ENCODE measurements around the gene SYTL1. TPM values are rescaled to one million over a fixed set of nuclear protein-coding genes. Genes with fewer than 3 reads are reported as not detected.

The SYTL1 gene
- total RNA-seq, 1 donor = under 0.01 TPM

DNA sequence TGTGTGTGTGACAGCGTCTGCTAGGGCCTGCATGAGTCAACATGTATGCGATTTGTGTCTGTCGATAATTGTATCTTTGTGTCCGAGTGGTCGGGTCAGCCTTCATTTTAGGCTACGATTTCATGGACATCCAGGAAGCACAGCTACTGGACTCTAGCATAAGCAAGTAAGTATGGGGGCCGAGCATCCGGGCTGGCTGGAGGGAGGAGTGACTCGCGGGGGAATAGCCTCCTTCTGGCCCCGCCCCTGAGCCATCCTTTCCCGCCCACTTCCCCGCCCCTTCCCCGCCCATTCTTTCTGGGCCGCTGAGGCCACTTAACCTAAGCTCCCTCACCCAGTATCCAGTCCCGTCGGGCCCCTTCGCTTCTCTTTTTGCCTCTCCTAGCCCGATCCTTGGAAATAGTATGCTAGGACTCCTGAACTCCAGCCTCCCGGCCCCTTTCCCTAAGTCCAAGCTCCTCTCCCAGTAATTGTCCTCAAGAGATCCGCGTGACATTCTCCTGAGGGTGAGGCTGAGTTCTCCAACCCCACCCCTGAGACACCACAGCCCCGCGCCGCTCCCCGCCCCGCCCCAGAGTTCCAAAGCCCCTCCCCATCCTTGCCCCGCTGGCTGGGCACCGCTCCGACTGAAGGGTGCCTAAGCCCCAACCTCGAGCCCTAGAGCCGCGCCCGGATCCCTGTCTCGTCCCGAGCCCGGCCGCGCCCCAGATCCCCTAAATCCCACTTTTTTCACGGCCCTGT lies 23.7 kb downstream of the SYTL1 start:
- peaks cover 11% of the 10 kb centered on the region for H3K4me1 ChIP-seq (ENCODE audit: insufficient read depth, low read length)
- H3K4me3 ChIP-seq (ENCODE audit: insufficient read depth, low read length) = peak overlapping the region; percentile 85
- H3K4me2 ChIP-seq (ENCODE audit: insufficient read depth, low read length) = peak overlapping the region; percentile 99
- peaks cover 12% of the 10 kb centered on the region for H3K79me2 ChIP-seq (ENCODE audit: insufficient read depth, low read length)
- no peaks in the 10 kb centered on the region for H3K27me3 ChIP-seq (ENCODE audit: insufficient read depth, low read length)
- TF ChIP-seq, protein P1, sequence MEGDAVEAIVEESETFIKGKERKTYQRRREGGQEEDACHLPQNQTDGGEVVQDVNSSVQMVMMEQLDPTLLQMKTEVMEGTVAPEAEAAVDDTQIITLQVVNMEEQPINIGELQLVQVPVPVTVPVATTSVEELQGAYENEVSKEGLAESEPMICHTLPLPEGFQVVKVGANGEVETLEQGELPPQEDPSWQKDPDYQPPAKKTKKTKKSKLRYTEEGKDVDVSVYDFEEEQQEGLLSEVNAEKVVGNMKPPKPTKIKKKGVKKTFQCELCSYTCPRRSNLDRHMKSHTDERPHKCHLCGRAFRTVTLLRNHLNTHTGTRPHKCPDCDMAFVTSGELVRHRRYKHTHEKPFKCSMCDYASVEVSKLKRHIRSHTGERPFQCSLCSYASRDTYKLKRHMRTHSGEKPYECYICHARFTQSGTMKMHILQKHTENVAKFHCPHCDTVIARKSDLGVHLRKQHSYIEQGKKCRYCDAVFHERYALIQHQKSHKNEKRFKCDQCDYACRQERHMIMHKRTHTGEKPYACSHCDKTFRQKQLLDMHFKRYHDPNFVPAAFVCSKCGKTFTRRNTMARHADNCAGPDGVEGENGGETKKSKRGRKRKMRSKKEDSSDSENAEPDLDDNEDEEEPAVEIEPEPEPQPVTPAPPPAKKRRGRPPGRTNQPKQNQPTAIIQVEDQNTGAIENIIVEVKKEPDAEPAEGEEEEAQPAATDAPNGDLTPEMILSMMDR (IDR thresholded peaks at IDR 0.05; ENCODE audit: extremely low read depth, low read depth, low read length) = no peak
- H3K36me3 ChIP-seq (ENCODE audit: insufficient read depth, low read length) = peaks cover 31% of the 10 kb centered on the region
- no peaks in the 10 kb centered on the region for H3K9me3 ChIP-seq (ENCODE audit: low read depth, low read length)
- peak overlapping the region; percentile 76 for H3K27ac ChIP-seq (ENCODE audit: low read depth, low read length)
- H2AFZ ChIP-seq (ENCODE audit: low read length) = peak overlapping the region; percentile 94
- H4K20me1 ChIP-seq (ENCODE audit: insufficient read depth, low read length) = no peaks in the 10 kb centered on the region
- peak; percentile 100 for DNase-seq (ENCODE audit: insufficient read length, low spot score, missing footprints)

DNA sequence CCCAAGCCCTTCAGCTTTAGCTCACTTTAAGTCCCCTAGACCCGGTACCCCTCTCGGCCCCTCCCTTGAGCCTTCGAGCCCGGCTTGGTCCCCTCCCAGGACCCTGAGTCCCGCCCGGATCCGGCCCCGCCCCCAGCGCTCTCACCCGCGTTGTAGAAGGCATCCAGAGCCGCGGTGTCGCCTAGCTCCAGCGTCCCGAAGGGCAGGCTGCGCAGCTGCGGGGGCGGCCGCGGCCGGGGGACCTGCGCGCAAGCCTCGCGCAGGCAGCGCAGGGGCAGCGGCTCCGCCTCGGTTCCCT lies 24.2 kb downstream of the SYTL1 start:
- peak overlapping the region; percentile 65 for H2AFZ ChIP-seq (ENCODE audit: low read length)
- H3K4me3 ChIP-seq (ENCODE audit: insufficient read depth, low read length) = peak overlapping the region; percentile 85
- DNase-seq (ENCODE audit: insufficient read length, low spot score, missing footprints) = peak; percentile 98
- H3K36me3 ChIP-seq (ENCODE audit: insufficient read depth, low read length) = peaks cover 27% of the 10 kb centered on the region
- peak overlapping the region; percentile 76 for H3K27ac ChIP-seq (ENCODE audit: low read depth, low read length)
- peak overlapping the region; percentile 99 for H3K4me2 ChIP-seq (ENCODE audit: insufficient read depth, low read length)
- peaks cover 12% of the 10 kb centered on the region for H3K79me2 ChIP-seq (ENCODE audit: insufficient read depth, low read length)
- no peaks in the 10 kb centered on the region for H3K27me3 ChIP-seq (ENCODE audit: insufficient read depth, low read length)
- TF ChIP-seq, protein P1 (IDR thresholded peaks at IDR 0.05; ENCODE audit: extremely low read depth, low read depth, low read length) = no peak
- H3K4me1 ChIP-seq (ENCODE audit: insufficient read depth, low read length) = peaks cover 11% of the 10 kb centered on the region
- H4K20me1 ChIP-seq (ENCODE audit: insufficient read depth, low read length) = no peaks in the 10 kb centered on the region
- H3K9me3 ChIP-seq (ENCODE audit: low read depth, low read length) = no peaks in the 10 kb centered on the region

DNA sequence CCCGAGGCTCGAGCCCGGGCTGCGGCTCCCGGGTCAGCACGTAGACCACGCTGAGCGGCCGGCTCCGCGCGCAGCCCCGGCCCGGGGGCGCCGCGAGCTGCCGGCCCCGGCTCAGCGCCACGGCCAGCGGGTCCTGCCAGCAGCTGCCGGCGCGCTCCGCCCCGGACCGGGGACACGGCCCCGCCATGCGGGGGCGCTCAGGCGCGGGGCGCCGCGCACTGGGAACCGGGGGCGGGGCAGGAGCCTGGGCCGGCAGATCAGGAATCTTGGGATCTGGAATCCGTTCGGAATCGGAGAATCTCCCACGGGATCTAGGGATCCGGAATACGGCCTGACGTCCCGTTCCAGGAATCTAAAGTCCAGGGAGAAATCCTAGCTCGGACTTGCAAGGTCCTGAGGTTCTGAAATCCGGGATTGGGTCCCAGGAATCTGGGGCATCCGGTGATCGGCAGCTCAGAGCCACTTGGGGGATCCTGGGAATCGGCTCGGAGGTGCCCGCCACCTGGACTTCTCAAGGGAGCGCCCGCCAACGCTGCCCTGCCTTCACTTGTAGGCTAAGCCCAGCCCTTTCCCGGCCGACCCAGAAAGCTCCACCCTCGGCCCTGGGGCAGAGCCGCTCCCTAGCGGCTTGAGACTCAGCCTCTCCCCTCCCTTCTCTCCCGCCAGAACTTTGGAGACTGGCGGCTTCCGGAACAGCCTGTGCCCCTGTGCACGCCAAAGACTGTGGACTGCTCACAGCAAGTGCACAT lies 24.8 kb downstream of the SYTL1 start, which contains the start of gene MAP3K6:
TSS of gene MAP3K6 (minus strand) at position 551 of the 749 bp plus-strand sequence. CDS start at position 187, 364 bp downstream.
- H4K20me1 ChIP-seq (ENCODE audit: insufficient read depth, low read length) = no peaks in the 10 kb centered on the region
- peak within 1 kb of the TSS; percentile 76 for H3K27ac ChIP-seq (ENCODE audit: low read depth, low read length)
- peak; percentile 99 for DNase-seq (ENCODE audit: insufficient read length, low spot score, missing footprints)
- peaks cover 11% of the 10 kb centered on the region for H3K4me1 ChIP-seq (ENCODE audit: insufficient read depth, low read length)
- H3K4me2 ChIP-seq (ENCODE audit: insufficient read depth, low read length) = peak within 1 kb of the TSS; percentile 99
- TF ChIP-seq, protein P1 (IDR thresholded peaks at IDR 0.05; ENCODE audit: extremely low read depth, low read depth, low read length) = peak; percentile 23
- H3K4me3 ChIP-seq (ENCODE audit: insufficient read depth, low read length) = peak within 1 kb of the TSS; percentile 85
- H3K27me3 ChIP-seq (ENCODE audit: insufficient read depth, low read length) = no peaks in the 10 kb centered on the region
- H3K9me3 ChIP-seq (ENCODE audit: low read depth, low read length) = no peaks in the 10 kb centered on the region
- H2AFZ ChIP-seq (ENCODE audit: low read length) = peak within 1 kb of the TSS; percentile 84
- H3K36me3 ChIP-seq (ENCODE audit: insufficient read depth, low read length) = peaks cover 22% of the 10 kb centered on the region
- peaks cover 12% of the 10 kb centered on the region for H3K79me2 ChIP-seq (ENCODE audit: insufficient read depth, low read length)

DNA sequence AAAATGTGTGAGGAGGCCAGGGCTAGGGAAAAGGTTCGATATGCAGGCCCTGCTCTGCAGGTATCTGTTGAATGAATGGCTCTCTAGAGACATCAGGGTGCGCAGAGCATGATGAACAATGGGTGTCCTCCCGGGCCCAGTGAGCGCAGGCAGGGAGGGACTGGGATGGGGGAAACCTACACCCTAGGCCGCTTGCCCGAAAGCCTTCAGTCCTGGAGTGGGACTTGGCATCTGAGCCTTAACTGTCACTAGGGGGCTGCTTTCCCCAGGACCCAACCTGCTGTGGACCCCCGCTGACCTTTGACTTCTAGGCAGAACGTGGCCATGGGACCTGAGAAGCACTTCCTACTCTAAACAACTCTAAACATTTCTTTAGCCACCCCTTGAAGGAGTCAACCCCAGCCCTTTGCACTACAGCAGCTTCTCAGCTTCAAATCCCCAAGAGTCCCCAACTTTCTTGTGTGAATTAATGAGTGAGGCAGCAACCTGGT lies 25.4 kb downstream of the SYTL1 start:
- no peak overlapping the region for H3K27ac ChIP-seq (ENCODE audit: low read depth, low read length)

More for the DNA sequence above, 25.4 kb downstream of the SYTL1 start:
- DNase-seq (ENCODE audit: insufficient read length, low spot score, missing footprints) = no peak
- no peaks in the 10 kb centered on the region for H4K20me1 ChIP-seq (ENCODE audit: insufficient read depth, low read length)
- no peaks in the 10 kb centered on the region for H3K9me3 ChIP-seq (ENCODE audit: low read depth, low read length)
- peaks cover 11% of the 10 kb centered on the region for H3K4me1 ChIP-seq (ENCODE audit: insufficient read depth, low read length)
- no peaks in the 10 kb centered on the region for H3K27me3 ChIP-seq (ENCODE audit: insufficient read depth, low read length)
- H2AFZ ChIP-seq (ENCODE audit: low read length) = peak overlapping the region; percentile 84
- peaks cover 15% of the 10 kb centered on the region for H3K36me3 ChIP-seq (ENCODE audit: insufficient read depth, low read length)
- H3K4me2 ChIP-seq (ENCODE audit: insufficient read depth, low read length) = peak overlapping the region; percentile 99
- peak overlapping the region; percentile 85 for H3K4me3 ChIP-seq (ENCODE audit: insufficient read depth, low read length)
- TF ChIP-seq, protein P1 (IDR thresholded peaks at IDR 0.05; ENCODE audit: extremely low read depth, low read depth, low read length) = no peak
- peaks cover 12% of the 10 kb centered on the region for H3K79me2 ChIP-seq (ENCODE audit: insufficient read depth, low read length)

Data from osteoblast (primary cell).